Astrocyte (in vitro differentiated cells and primary cell): Measurements from ENCODE around the gene PFDN1. TPM values are rescaled to one million over a fixed set of nuclear protein-coding genes. Genes with fewer than 3 reads are reported as not detected.

Experiments used
- DNase-seq: peaks from one replicate; pipeline ENCODE4 v3.0.0-alpha.2; 2010; ENCODE audit warnings: low read depth
- FAIRE-seq: peaks from 2 replicates; lab custom pipeline; 2011; peaks lifted over from hg19 to GRCh38; lab: Jason Lieb, UNC
- H2AFZ ChIP-seq: 2 replicates; pipeline ENCODE4 v1.6.0; 2012; ENCODE audit warnings: low read depth, low read length, inconsistent platforms
- H3K27ac ChIP-seq: 2 replicates; pipeline ENCODE4 v1.5.1; 2011; ENCODE audit warnings: low read depth, low read length, inconsistent platforms
- H3K27me3 ChIP-seq: 2 replicates; pipeline ENCODE4 v1.6.0; 2011; ENCODE audit warnings: low read length, inconsistent platforms; ENCODE audit not compliant: insufficient read depth
- H3K36me3 ChIP-seq: 2 replicates; pipeline ENCODE4 v1.5.1; 2011; ENCODE audit warnings: low read length, inconsistent platforms; ENCODE audit not compliant: insufficient read depth
- H3K4me1 ChIP-seq: 2 replicates; pipeline ENCODE4 v1.5.1; 2011; ENCODE audit warnings: low read length, inconsistent platforms; ENCODE audit not compliant: insufficient read depth
- H3K4me2 ChIP-seq: 2 replicates; pipeline ENCODE4 v1.6.0; 2012; ENCODE audit warnings: low read length, inconsistent platforms
- H3K4me3 ChIP-seq: 2 replicates; pipeline ENCODE4 v1.5.1; 2011; ENCODE audit warnings: low read depth, mild to moderate bottlenecking, low read length, inconsistent platforms; ENCODE audit not compliant: insufficient read depth
- H3K79me2 ChIP-seq: 2 replicates; pipeline ENCODE4 v1.6.0; 2012; ENCODE audit warnings: mild to moderate bottlenecking, low read length, inconsistent platforms; ENCODE audit not compliant: insufficient read depth
- H3K9ac ChIP-seq: 2 replicates; pipeline ENCODE4 v1.6.0; 2012; ENCODE audit warnings: mild to moderate bottlenecking, low read length, inconsistent platforms
- H3K9me3 ChIP-seq: 2 replicates; pipeline ENCODE4 v1.5.1; 2012; ENCODE audit warnings: low read depth, mild to moderate bottlenecking, low read length, inconsistent platforms; ENCODE audit not compliant: insufficient read depth
- H4K20me1 ChIP-seq: 2 replicates; pipeline ENCODE4 v1.6.0; 2012; ENCODE audit warnings: low read length, inconsistent platforms; ENCODE audit not compliant: insufficient read depth
- H3K27ac Mint-ChIP-seq: one replicate; pipeline ENCODE4 v1.8.0; 2021; ENCODE audit warnings: mild to moderate bottlenecking, mixed read lengths; ENCODE audit not compliant: unreplicated experiment
- H3K27me3 Mint-ChIP-seq: one replicate; pipeline ENCODE4 v1.8.0; 2021; ENCODE audit warnings: low read depth, mixed read lengths; ENCODE audit not compliant: unreplicated experiment
- H3K36me3 Mint-ChIP-seq: one replicate; pipeline ENCODE4 v1.8.0; 2021; ENCODE audit warnings: low read depth, mixed read lengths; ENCODE audit not compliant: unreplicated experiment
- H3K4me1 Mint-ChIP-seq: one replicate; pipeline ENCODE4 v1.8.0; 2021; ENCODE audit warnings: low read depth, mixed read lengths; ENCODE audit not compliant: unreplicated experiment
- H3K4me3 Mint-ChIP-seq: one replicate; pipeline ENCODE4 v1.8.0; 2021; ENCODE audit warnings: mild to moderate bottlenecking, moderate library complexity, mixed read lengths; ENCODE audit not compliant: unreplicated experiment
- H3K9me3 Mint-ChIP-seq: one replicate; pipeline ENCODE4 v1.8.0; 2021; ENCODE audit warnings: mild to moderate bottlenecking, mixed read lengths; ENCODE audit not compliant: unreplicated experiment
- EZH2 ChIP-seq: IDR thresholded peaks from 2 replicates; pipeline ENCODE4 v1.6.1; 2012; ENCODE audit warnings: mild to moderate bottlenecking, low read length, inconsistent platforms; ENCODE audit not compliant: insufficient read depth
- total RNA-seq: library from RNA; stranded (reverse); gene quantifications from 2 replicates; pipeline ENCODE4 v1.2.1, GENCODE V29; 2021
- TF ChIP-seq, protein P1 (sequence below): IDR thresholded peaks from 2 replicates; pipeline ENCODE4 v1.5.1; 2011; ENCODE audit warnings: low read depth, mild to moderate bottlenecking, inconsistent platforms, low read length, moderate library complexity; ENCODE audit not compliant: insufficient read depth

Gene PFDN1
- total RNA-seq, 1 donor from 2014 or later = 202 TPM

DNA sequence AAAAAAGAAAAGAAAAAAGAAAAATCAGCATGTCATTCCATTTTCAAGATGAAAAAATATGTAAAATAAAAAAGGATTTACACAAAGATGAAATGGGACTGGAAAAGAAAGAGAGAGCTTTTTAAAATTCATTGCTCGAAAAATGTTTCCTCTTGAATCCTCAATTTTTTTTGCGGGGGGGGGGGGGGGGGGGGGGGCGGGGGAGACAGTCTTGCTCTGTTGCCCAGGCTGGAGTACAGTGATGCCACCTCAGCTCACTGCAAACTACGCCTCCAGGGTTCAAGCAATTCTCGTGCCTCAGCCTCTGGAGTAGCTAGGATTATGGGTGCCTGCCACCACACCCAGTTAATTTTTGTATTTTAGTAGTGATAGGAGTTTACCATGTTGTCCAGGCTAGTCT lies 16.5 kb downstream of the PFDN1 start:
- no peak overlapping the region for H3K9ac ChIP-seq
- no peaks in the 10 kb centered on the region for H3K27me3 ChIP-seq
- H3K27ac Mint-ChIP-seq = no peak overlapping the region
- no peaks in the 10 kb centered on the region for H3K36me3 ChIP-seq
- no peaks in the 10 kb centered on the region for H3K27me3 Mint-ChIP-seq
- no peak overlapping the region for H2AFZ ChIP-seq
- H3K36me3 Mint-ChIP-seq = peaks cover 4% of the 10 kb centered on the region
- FAIRE-seq (no peak), DNase-seq (no peak)
- no peak overlapping the region for H3K4me2 ChIP-seq
- peaks cover 51% of the 10 kb centered on the region for H3K4me1 Mint-ChIP-seq
- no peak for TF ChIP-seq EZH2
- TF ChIP-seq, protein P1, sequence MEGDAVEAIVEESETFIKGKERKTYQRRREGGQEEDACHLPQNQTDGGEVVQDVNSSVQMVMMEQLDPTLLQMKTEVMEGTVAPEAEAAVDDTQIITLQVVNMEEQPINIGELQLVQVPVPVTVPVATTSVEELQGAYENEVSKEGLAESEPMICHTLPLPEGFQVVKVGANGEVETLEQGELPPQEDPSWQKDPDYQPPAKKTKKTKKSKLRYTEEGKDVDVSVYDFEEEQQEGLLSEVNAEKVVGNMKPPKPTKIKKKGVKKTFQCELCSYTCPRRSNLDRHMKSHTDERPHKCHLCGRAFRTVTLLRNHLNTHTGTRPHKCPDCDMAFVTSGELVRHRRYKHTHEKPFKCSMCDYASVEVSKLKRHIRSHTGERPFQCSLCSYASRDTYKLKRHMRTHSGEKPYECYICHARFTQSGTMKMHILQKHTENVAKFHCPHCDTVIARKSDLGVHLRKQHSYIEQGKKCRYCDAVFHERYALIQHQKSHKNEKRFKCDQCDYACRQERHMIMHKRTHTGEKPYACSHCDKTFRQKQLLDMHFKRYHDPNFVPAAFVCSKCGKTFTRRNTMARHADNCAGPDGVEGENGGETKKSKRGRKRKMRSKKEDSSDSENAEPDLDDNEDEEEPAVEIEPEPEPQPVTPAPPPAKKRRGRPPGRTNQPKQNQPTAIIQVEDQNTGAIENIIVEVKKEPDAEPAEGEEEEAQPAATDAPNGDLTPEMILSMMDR = no peak
- H3K4me1 ChIP-seq = no peaks in the 10 kb centered on the region
- no peak overlapping the region for H3K27ac ChIP-seq
- H4K20me1 ChIP-seq = peaks cover 53% of the 10 kb centered on the region
- peaks cover 99% of the 10 kb centered on the region for H3K79me2 ChIP-seq
- no peaks in the 10 kb centered on the region for H3K9me3 ChIP-seq
- H3K9me3 Mint-ChIP-seq = no peaks in the 10 kb centered on the region
- no peak overlapping the region for H3K4me3 ChIP-seq
- H3K4me3 Mint-ChIP-seq = no peak overlapping the region

DNA sequence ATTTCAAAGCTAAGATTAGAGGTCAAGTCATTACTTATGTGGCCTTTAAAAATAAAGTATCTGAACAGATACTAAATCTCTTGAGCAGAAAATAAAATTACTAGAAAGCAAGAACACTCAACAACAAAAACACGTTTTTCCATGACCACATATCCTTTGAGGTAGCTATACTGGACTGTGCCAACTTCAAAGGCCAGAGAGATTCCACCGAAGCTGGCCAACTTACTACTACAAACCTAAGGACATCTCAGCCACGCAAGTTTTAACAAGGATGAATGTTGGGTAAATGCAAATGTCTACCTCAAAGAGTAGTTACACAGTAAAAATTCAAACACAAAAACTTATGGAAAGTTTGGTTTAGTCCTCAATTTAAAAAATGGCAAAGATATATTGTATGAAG lies 18.9 kb downstream of the PFDN1 start:
- FAIRE-seq = no peak
- H3K27me3 ChIP-seq = no peaks in the 10 kb centered on the region
- H3K9ac ChIP-seq = no peak overlapping the region
- Mint-ChIP-seq H3K4me3 (no peak overlapping the region), H3K27me3 (no peaks in the 10 kb centered on the region), H3K27ac (no peak overlapping the region), H3K4me1 (peaks cover 32% of the 10 kb centered on the region), H3K36me3 (no peaks in the 10 kb centered on the region), H3K9me3 (no peaks in the 10 kb centered on the region)
- H3K9me3 ChIP-seq = no peaks in the 10 kb centered on the region
- no peak overlapping the region for H3K4me3 ChIP-seq
- TF ChIP-seq EZH2 = no peak
- TF ChIP-seq, protein P1 = no peak
- DNase-seq = no peak
- H3K79me2 ChIP-seq = peaks cover 87% of the 10 kb centered on the region
- H2AFZ ChIP-seq = no peak overlapping the region
- peaks cover 6% of the 10 kb centered on the region for H3K36me3 ChIP-seq
- H3K4me2 ChIP-seq = no peak overlapping the region
- no peak overlapping the region for H3K27ac ChIP-seq
- no peaks in the 10 kb centered on the region for H3K4me1 ChIP-seq
- H4K20me1 ChIP-seq = peaks cover 47% of the 10 kb centered on the region

DNA sequence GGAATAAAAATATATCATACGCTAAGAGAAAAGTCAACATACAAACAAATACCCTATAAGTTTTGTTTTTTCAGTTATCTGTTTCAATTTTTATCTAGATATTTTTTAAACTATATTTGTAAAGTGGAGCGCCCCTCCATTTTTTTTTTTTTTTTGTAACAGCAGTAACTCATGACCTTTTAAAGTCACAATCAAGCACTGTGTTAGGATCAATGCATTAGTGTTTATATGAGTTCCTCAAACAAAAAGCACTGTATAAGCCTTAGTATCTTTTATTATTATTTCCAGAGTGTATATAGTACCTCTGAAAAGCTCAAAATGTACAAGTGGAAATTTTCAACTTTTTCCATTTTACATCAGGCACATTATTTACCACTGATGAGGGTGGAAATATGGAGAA lies 20.6 kb downstream of the PFDN1 start:
- Histone ChIP-seq H3K9me3 (no peaks in the 10 kb centered on the region), H3K4me2 (no peak overlapping the region), H4K20me1 (peaks cover 45% of the 10 kb centered on the region), H2AFZ (no peak overlapping the region), H3K4me3 (no peak overlapping the region), H3K27me3 (no peaks in the 10 kb centered on the region), H3K4me1 (no peaks in the 10 kb centered on the region), H3K79me2 (peaks cover 83% of the 10 kb centered on the region), H3K9ac (no peak overlapping the region), H3K27ac (no peak overlapping the region), H3K36me3 (peaks cover 6% of the 10 kb centered on the region)
- TF ChIP-seq, protein P1 = no peak
- no peak for TF ChIP-seq EZH2
- Mint-ChIP-seq H3K27ac (no peak overlapping the region), H3K9me3 (no peaks in the 10 kb centered on the region), H3K36me3 (peaks cover 4% of the 10 kb centered on the region), H3K4me3 (no peak overlapping the region), H3K27me3 (no peaks in the 10 kb centered on the region), H3K4me1 (peaks cover 21% of the 10 kb centered on the region)
- DNase-seq = no peak
- FAIRE-seq = no peak
